Measurements from ENCODE around the gene SDE2.
A peak's percentile ranks its signal among the peaks of the same experiment; 100 is the strongest.
"Not testable (repeated sequence)": the region's sequence is repeated elsewhere in the genome, so short reads cannot be mapped to it uniquely, and the experiment has no call there.

Gene SDE2

GRCh38 chr1:225974454-225974853, 24.7 kb downstream of the SDE2 start:
- DNase-seq: no peak

GRCh38 chr1:225973158-225973557, 26.0 kb downstream of the SDE2 start:
- peak; percentile 60 for DNase-seq

GRCh38 chr1:225972344-225973152, 26.6 kb downstream of the SDE2 start:
- no peak for DNase-seq

- not testable (repeated sequence) for DNase-seq
These were observed 28.5 kb downstream of the SDE2 start for GRCh38 chr1:225970592-225971157.

GRCh38 chr1:225969751-225970150, 29.4 kb downstream of the SDE2 start:
- DNase-seq: not testable (repeated sequence)

GRCh38 chr1:225965231-225965630, 33.9 kb downstream of the SDE2 start:
- no peak for DNase-seq

- no peak for DNase-seq
These were observed 35.2 kb downstream of the SDE2 start for GRCh38 chr1:225963735-225964530.

- no peak for DNase-seq
These were observed 36.6 kb downstream of the SDE2 start for GRCh38 chr1:225962440-225962975.

- no peak for DNase-seq
These were observed 37.3 kb downstream of the SDE2 start for GRCh38 chr1:225961659-225962439.

GRCh38 chr1:225958041-225958440, 41.1 kb downstream of the SDE2 start:
- DNase-seq: no peak

- no peak for DNase-seq
These were observed 44.4 kb downstream of the SDE2 start for GRCh38 chr1:225954753-225955152.

GRCh38 chr1:225953315-225953714, 45.8 kb downstream of the SDE2 start:
- DNase-seq: no peak

- DNase-seq: no peak
These were observed 48.1 kb downstream of the SDE2 start for GRCh38 chr1:225950905-225951497.

- DNase-seq: no peak
These were observed 50.1 kb downstream of the SDE2 start for GRCh38 chr1:225949041-225949440.

- no peak for DNase-seq
These were observed 52.3 kb downstream of the SDE2 start for GRCh38 chr1:225946803-225947202.

GRCh38 chr1:225946082-225946620, 53.0 kb downstream of the SDE2 start:
- DNase-seq: no peak

- DNase-seq: no peak
These were observed 53.6 kb downstream of the SDE2 start for GRCh38 chr1:225945564-225945963.

- DNase-seq: no peak
These were observed 54.2 kb downstream of the SDE2 start for GRCh38 chr1:225944951-225945350.

GRCh38 chr1:225944387-225944786, 54.8 kb downstream of the SDE2 start:
- no peak for DNase-seq

GRCh38 chr1:225943582-225943981, 55.6 kb downstream of the SDE2 start:
- no peak for DNase-seq

- no peak for DNase-seq
These were observed 56.6 kb downstream of the SDE2 start for GRCh38 chr1:225942574-225942973.

- no peak for DNase-seq
These were observed 57.3 kb downstream of the SDE2 start for GRCh38 chr1:225941942-225942222.

All from DMS79 treated with DMSO at 0.1 percent for 48 hours (cell line).